Head of caudate nucleus (tissue), 42 donors: ENCODE results near the gene KIRREL3.
A peak's percentile ranks its signal among the peaks of the same experiment; 100 is the strongest.

Source experiments
- DNase-seq, 42 donors: peaks; one replicate each; pipeline versions ENCODE4 v3.0.0 to v3.0.0-alpha.2; 2020 to 2021; ENCODE audit warnings: mixed read lengths in 7 of 42
- intact Hi-C: fragments of 100-400 bp; cut with DNase I; formaldehyde crosslinking; loops from one replicate; pipeline ENCODE4 v1.15.0; 2022

Gene KIRREL3

GRCh38 chr11:127000291-127000968 lies at the start of gene KIRREL3:
Gene KIRREL3 (minus strand): TSS chr11:127000770.
- DNase-seq, result peak; percentile 61 to 93 (median 82)
- intact Hi-C loops, result loop anchor here (10.0 kb wide), 2 partner anchors 74 to 344 kb away; no protein-coding TSS in a partner anchor

- DNase-seq, result no peak
- intact Hi-C loops, result no loop called here
These were observed 49.6 kb upstream of the KIRREL3 start for GRCh38 chr11:127050186-127050585.

GRCh38 chr11:127049486-127049885 lies 48.9 kb upstream of the KIRREL3 start:
- DNase-seq, result no peak
- intact Hi-C loops, result no loop called here

GRCh38 chr11:127044535-127044934 lies 44.0 kb upstream of the KIRREL3 start:
- no peak for DNase-seq
- intact Hi-C loops, result no loop called here

GRCh38 chr11:127042445-127042844 lies 41.9 kb upstream of the KIRREL3 start:
- intact Hi-C loops, result no loop called here
- no peak for DNase-seq

GRCh38 chr11:127039591-127039990 lies 39.0 kb upstream of the KIRREL3 start:
- intact Hi-C loops, result no loop called here

GRCh38 chr11:127037596-127037995 lies 37.0 kb upstream of the KIRREL3 start:
- peak in 1 of 42 donors; percentile 0 for DNase-seq
- intact Hi-C loops, result no loop called here

More at GRCh38 chr11:127039591-127039990, 39.0 kb upstream of the KIRREL3 start:
- peak in 1 of 42 donors; percentile 2 for DNase-seq

- DNase-seq, result peak in 1 of 42 donors; percentile 9
- intact Hi-C loops, result no loop called here
These were observed 36.4 kb upstream of the KIRREL3 start for GRCh38 chr11:127037001-127037400.

GRCh38 chr11:127035824-127036223 lies 35.3 kb upstream of the KIRREL3 start:
- intact Hi-C loops, result no loop called here
- peak in 1 of 42 donors; percentile 24 for DNase-seq

- no peak for DNase-seq
- intact Hi-C loops, result no loop called here
These were observed 34.4 kb upstream of the KIRREL3 start for GRCh38 chr11:127034973-127035372.

- peak in 1 of 42 donors; percentile 12 for DNase-seq
- intact Hi-C loops, result no loop called here
These were observed 28.1 kb upstream of the KIRREL3 start for GRCh38 chr11:127028648-127029047.

GRCh38 chr11:127027789-127028188 lies 27.2 kb upstream of the KIRREL3 start:
- intact Hi-C loops, result no loop called here
- DNase-seq, result peak in 1 of 42 donors; percentile 21

GRCh38 chr11:127027000-127027399 lies 26.4 kb upstream of the KIRREL3 start:
- peak in 3 of 42 donors; percentile 7 to 42 (median 36) for DNase-seq
- intact Hi-C loops, result no loop called here

- peak in 1 of 42 donors; percentile 7 for DNase-seq
- intact Hi-C loops, result no loop called here
These were observed 23.4 kb upstream of the KIRREL3 start for GRCh38 chr11:127023991-127024390.

- peak in 1 of 42 donors; percentile 14 for DNase-seq
- intact Hi-C loops, result no loop called here
These were observed 18.2 kb upstream of the KIRREL3 start for GRCh38 chr11:127018683-127019279.

- DNase-seq, result peak in 1 of 42 donors; percentile 34
- intact Hi-C loops, result no loop called here
These were observed 16.9 kb upstream of the KIRREL3 start for GRCh38 chr11:127017482-127017881.

GRCh38 chr11:127013550-127013949 lies 13.0 kb upstream of the KIRREL3 start:
- intact Hi-C loops, result no loop called here
- peak in 7 of 42 donors; percentile 12 to 58 (median 41) for DNase-seq

GRCh38 chr11:127006311-127006710 lies 5.7 kb upstream of the KIRREL3 start:
- DNase-seq, result peak in 12 of 42 donors; percentile 29 to 74 (median 58)
- intact Hi-C loops, result loop anchor here (10.0 kb wide), 2 partner anchors 68 to 338 kb away; no protein-coding TSS in a partner anchor

- peak; percentile 40 to 88 (median 73) for DNase-seq
- intact Hi-C loops, result loop anchor here (10.0 kb wide), 2 partner anchors 71 to 341 kb away; no protein-coding TSS in a partner anchor
These were observed 2.9 kb upstream of the KIRREL3 start for GRCh38 chr11:127003260-127003981.
